Measurements from ENCODE around the gene GNAI2.

The GNAI2 gene

DNA sequence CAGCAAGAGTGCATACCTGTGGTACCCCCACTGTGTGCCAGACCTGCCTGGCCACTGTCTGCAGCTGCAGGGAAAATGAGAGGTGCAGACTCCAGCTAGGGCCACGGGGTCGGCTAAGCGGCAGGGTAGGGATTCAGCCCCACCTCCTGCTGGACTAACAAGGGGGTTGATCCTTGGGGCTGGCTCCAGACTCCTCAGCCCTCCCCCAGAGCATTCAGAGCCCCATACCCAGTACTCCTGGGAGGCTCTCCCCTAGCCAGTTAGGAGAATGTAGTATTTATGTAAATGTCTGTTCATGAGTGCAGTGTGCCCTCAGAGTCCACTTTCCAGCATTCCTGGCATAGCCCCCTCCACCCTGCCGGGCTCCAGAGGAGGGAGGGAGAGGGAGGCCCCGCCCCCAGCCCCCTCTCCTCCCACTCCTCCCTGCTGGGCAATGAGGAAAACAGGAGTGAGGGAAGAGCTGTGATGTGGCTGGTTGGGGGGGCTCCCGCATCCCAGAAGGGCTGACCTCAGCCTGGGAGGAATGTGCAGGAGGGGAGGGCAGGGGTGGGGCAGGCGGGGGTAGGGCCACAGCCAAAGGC, 28.5 kb downstream of the GNAI2 start:
- no peak overlapping the region for H3K4me3 ChIP-seq (ENCODE audit: low read depth, low read length)
- TF ChIP-seq, protein P1, sequence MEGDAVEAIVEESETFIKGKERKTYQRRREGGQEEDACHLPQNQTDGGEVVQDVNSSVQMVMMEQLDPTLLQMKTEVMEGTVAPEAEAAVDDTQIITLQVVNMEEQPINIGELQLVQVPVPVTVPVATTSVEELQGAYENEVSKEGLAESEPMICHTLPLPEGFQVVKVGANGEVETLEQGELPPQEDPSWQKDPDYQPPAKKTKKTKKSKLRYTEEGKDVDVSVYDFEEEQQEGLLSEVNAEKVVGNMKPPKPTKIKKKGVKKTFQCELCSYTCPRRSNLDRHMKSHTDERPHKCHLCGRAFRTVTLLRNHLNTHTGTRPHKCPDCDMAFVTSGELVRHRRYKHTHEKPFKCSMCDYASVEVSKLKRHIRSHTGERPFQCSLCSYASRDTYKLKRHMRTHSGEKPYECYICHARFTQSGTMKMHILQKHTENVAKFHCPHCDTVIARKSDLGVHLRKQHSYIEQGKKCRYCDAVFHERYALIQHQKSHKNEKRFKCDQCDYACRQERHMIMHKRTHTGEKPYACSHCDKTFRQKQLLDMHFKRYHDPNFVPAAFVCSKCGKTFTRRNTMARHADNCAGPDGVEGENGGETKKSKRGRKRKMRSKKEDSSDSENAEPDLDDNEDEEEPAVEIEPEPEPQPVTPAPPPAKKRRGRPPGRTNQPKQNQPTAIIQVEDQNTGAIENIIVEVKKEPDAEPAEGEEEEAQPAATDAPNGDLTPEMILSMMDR (IDR thresholded peaks at IDR 0.05; ENCODE audit: control insufficient read depth, extremely low read depth, insufficient read depth): no peak
- no peak for DNase-seq (ENCODE audit: low read depth)

DNA sequence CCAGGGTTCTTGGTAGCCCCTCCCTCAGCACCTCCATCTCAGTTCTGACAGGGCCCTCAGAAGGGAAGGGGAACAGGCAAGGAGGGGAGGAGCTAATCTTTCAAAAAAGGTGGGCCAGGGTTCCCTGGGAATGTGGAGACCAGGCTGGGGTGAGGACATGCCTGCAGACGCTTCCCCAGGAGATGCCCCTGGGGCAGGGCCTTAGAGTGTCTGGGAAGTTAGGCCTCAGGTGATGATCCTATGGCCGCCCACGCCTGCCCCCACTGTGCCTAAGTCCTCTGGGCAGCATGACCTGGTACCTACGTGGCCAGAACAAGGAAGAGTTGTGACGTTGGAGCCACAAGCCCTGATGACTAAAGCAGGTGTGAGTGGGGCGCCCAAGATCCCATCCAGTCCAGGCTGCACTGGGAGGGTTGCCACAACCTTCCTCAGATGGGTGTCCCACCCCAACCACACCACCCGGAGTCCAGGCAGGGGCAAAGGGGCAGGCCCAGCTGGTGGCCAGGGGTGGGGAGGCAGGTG, 29.0 kb downstream of the GNAI2 start:
- no peak for DNase-seq (ENCODE audit: low read depth)
- TF ChIP-seq, protein P1 (IDR thresholded peaks at IDR 0.05; ENCODE audit: control insufficient read depth, extremely low read depth, insufficient read depth): no peak
- H3K4me3 ChIP-seq (ENCODE audit: low read depth, low read length): no peak overlapping the region

DNA sequence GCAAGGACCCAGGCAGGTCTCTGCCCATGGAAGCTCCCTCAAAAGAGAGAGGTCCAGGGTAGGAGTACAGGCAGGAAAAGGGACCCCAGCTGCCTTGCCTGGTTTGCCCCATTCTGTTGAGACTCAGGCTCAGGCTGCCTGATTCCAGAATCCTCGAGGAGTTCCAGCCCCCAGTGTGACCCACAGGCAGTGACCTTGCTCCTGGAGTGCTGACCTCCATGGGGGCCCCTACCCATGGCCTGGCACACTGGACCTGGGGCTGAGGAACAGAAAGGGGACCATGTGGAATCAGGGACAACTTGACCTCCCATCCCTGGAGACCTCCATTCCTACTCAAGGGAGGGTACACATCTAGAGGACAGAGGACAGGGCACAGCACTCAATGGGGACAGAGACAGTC, 29.6 kb downstream of the GNAI2 start:
- TF ChIP-seq, protein P1 (IDR thresholded peaks at IDR 0.05; ENCODE audit: control insufficient read depth, extremely low read depth, insufficient read depth): no peak
- H3K4me3 ChIP-seq (ENCODE audit: low read depth, low read length): no peak overlapping the region
- no peak for DNase-seq (ENCODE audit: low read depth)

DNA sequence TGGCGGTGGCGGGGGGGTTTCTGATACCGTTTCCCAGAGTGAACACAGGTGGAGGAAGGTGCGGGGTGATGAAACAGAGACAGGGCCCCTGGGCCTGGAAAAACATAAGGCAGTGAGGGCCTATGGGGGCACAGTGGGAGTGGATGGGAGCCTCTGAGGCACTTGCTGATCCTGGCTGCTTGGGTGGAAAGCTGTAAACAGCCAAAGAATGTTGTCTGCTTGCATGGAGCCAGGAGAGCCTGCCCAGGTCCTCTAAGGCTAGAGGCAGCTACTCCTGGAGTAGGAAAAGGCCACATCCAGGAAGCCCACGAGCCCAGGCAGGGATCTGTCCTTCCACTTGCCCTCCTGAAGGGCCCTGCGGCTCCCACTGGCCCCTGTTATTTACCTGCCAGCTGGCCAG, 30.0 kb downstream of the GNAI2 start:
- H3K4me3 ChIP-seq (ENCODE audit: low read depth, low read length): no peak overlapping the region
- DNase-seq (ENCODE audit: low read depth): no peak
- TF ChIP-seq, protein P1 (IDR thresholded peaks at IDR 0.05; ENCODE audit: control insufficient read depth, extremely low read depth, insufficient read depth): no peak

DNA sequence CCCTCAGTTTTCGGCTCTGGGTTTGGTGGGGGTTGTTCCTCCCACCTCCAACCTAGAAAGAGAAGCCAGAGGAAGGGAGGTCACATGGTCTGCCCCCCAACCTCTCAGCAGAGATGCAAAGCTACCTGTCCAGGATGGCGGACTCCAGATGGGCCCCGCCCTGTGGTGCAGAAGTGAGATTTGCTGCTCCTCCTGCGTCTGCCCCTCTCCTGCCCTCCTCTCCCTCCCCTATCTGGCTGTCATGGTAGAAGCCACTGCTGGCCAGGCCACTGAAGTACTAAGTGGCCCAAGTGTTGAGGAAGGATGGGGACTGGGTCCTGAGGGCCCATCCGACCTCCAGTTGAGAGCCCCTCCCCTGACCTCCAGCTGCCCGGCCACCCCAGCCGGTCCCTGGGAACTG, 30.8 kb downstream of the GNAI2 start:
- no peak for DNase-seq (ENCODE audit: low read depth)
- TF ChIP-seq, protein P1 (IDR thresholded peaks at IDR 0.05; ENCODE audit: control insufficient read depth, extremely low read depth, insufficient read depth): no peak
- peak overlapping the region; percentile 37 for H3K4me3 ChIP-seq (ENCODE audit: low read depth, low read length)

DNA sequence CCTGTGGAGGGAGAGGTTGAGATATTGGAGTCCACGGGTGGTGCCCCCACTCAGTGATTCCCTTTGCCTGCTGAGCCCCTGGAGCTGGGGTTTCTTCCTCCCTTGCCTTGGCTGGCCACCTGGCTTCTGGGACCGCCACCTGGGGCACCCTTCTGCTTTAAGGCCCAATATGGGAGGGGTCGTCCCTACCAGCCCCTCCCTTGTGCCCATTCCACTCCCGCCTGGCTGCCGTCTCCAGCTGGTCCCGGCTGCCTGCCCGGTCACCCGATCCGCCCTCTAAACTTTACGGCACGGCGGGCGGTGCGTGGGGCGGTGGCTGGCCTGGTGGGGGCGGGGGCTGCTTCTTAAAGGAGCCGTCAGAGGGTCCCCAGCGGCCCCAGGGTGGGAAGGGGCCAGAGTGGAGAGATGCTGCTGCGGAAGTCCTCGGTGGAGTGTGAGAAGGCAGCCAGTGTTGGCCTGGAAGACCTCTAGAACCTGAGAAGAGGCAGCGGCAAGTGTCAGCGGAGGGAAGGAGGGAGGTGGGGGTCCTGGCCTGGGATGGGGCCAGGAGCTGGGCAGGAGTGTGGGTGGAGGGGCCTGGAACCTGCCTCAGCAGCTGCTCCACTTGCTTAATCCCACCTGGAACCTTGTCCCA, 31.4 kb downstream of the GNAI2 start:
- TF ChIP-seq, protein P1 (IDR thresholded peaks at IDR 0.05; ENCODE audit: control insufficient read depth, extremely low read depth, insufficient read depth): no peak
- H3K4me3 ChIP-seq (ENCODE audit: low read depth, low read length): peak overlapping the region; percentile 37
- no peak for DNase-seq (ENCODE audit: low read depth)
